Gastroesophageal sphincter (tissue), 4 donors: ENCODE data around the gene ARGLU1. TPM values are rescaled to one million over a fixed set of nuclear protein-coding genes. Genes with fewer than 3 reads are reported as not detected.

Experiments
- ATAC-seq: fragments of 150-250 bp; one replicate; pipeline ENCODE4 v1.9.1; 2016; ENCODE audit warnings: mild to moderate bottlenecking, moderate library complexity
- H3K27ac ChIP-seq, 4 donors: fragments of 200-600 bp; sonication (generic) in 3 of 4; 1 replicate in 3 of 4; 2 replicates in 1 of 4; pipeline ENCODE4 v1.5.1; 2016 to 2019
- H3K27me3 ChIP-seq: fragments of 200-600 bp; sonication (generic); one replicate; pipeline ENCODE4 v1.5.1; 2019
- H3K36me3 ChIP-seq, 2 donors: fragments of 200-600 bp; sonication (generic); one replicate each; pipeline ENCODE4 v1.5.1; 2019; ENCODE audit warnings: control low read depth in 1 of 2
- H3K4me1 ChIP-seq, 3 donors: fragments of 200-600 bp; sonication (generic); 1 replicate in 2 of 3; 2 replicates in 1 of 3; pipeline ENCODE4 v1.5.1; 2016 to 2019; ENCODE audit warnings: control low read depth in 2 of 3
- H3K4me3 ChIP-seq, 2 donors: fragments of 200-600 bp; sonication (generic); one replicate each; pipeline ENCODE4 v1.5.1; 2019; ENCODE audit warnings: mild to moderate bottlenecking in 1 of 2, moderate library complexity in 1 of 2
- H3K9me3 ChIP-seq, 3 donors: fragments of 200-600 bp; sonication (generic); one replicate each; pipeline ENCODE4 v1.5.1; 2017 to 2019; ENCODE audit warnings: control low read depth in 2 of 3
- CTCF ChIP-seq, 4 experiments: fragments of 200-600 bp in 2 of 4; fragments of 450-650 bp in 2 of 4; sonication (generic) in 1 of 4; IDR thresholded peaks; one replicate each; pipeline ENCODE4 v1.5.1; 2017 to 2019; ENCODE audit warnings: antibody characterized with exemption in 4 of 4, mild to moderate bottlenecking in 2 of 4, moderate library complexity in 2 of 4
- EP300 ChIP-seq: sonication (generic); formaldehyde crosslinking; IDR thresholded peaks from one replicate; pipeline ENCODE4 v1.6.1; 2017; ENCODE audit warnings: antibody characterized with exemption, mild to moderate bottlenecking
- POLR2A ChIP-seq, 2 donors: fragments of 450-650 bp; IDR thresholded peaks; one replicate each; pipeline ENCODE4 v1.6.1; 2017; ENCODE audit warnings: antibody characterized with exemption in 2 of 2, mild to moderate bottlenecking in 2 of 2, moderate library complexity in 1 of 2
- POLR2AphosphoS5 ChIP-seq: sonication (generic); formaldehyde crosslinking; IDR thresholded peaks from one replicate; pipeline ENCODE4 v1.6.1; 2017; ENCODE audit warnings: antibody characterized with exemption
- WGBS, 2 donors: methylation state at CpG; one replicate each; pipeline ENCODE4 v1.1.5; 2018; ENCODE audit warnings: low coverage in 1 of 2; 5-methylcytosine and 5-hydroxymethylcytosine counted together
- total RNA-seq, 4 donors: library from RNA; depleted of rRNA; stranded (reverse); fragments of >200 nt; gene quantifications; one replicate each; pipeline ENCODE4 v1.1.0, GENCODE V29; 2016

Gene ARGLU1
- total RNA-seq, 4 donors from 2014 or later: 25.5 to 140 (median 73.5) TPM

GRCh38 chr13:106522112-106522705, 45.7 kb downstream of the ARGLU1 start:
- H3K27ac ChIP-seq: no peak overlapping the region
- 88 to 92% methylated on average over 3 to 5 of the region's 5 CpGs for WGBS, 2 donors

DNA sequence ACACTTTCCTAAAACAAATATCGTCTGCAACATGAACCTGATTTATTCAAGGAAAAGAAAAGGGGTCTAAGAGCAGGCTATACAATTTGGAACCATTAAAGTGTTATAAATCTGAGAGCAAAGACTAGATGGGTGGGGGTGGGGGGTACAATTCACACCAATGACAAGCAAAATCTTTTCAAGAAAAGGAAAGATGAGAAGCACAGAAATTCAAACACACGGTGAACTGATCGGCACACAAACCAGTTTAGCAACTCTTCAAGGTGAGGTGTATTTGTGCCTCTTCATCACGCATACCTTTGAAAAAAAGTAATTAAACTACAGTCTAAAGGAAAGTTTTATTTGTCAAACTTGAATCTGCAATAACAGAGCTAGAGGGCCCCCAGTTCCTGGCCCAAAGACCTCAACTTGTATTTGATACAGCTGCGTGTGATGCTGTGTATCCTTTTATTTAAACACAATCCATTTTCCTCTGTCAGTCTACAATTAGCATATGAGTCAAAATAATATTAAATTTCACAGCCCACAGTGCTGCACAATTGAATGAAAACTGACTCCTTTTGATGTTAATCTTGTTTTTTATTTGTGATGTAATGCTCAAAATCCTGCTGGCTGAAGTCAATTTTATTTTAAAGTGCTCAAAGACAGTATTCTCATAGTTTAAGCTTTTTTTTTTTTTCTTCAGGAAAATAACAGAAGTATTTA, 46.7 kb downstream of the ARGLU1 start:
- WGBS, 2 donors: 71 to 76% methylated on average over 5 of the region's 5 CpGs
- no peaks in the 10 kb centered on the region for H3K36me3 ChIP-seq
- H3K4me3 ChIP-seq: no peak overlapping the region
- H3K4me1 ChIP-seq: peaks cover 0 to 46% (median under 1%) of the 10 kb centered on the region in 3 donors
- no peak overlapping the region for H3K27ac ChIP-seq
- ATAC-seq: no peak
- TF ChIP-seq POLR2AphosphoS5 (no peak), CTCF (IDR thresholded peaks at IDR 0.05) (no peak), POLR2A (IDR thresholded peaks at IDR 0.05) (no peak), EP300 (no peak)
- H3K27me3 ChIP-seq: no peaks in the 10 kb centered on the region
- H3K9me3 ChIP-seq: no peaks in the 10 kb centered on the region

More at GRCh38 chr13:106522112-106522705, 45.7 kb downstream of the ARGLU1 start:
- peaks cover 0 to 39% (median 0%) of the 10 kb centered on the region in 3 donors for H3K4me1 ChIP-seq
- H3K9me3 ChIP-seq: no peaks in the 10 kb centered on the region
- H3K36me3 ChIP-seq: no peaks in the 10 kb centered on the region
- no peak for ATAC-seq
- no peak for TF ChIP-seq POLR2A (IDR thresholded peaks at IDR 0.05)
- no peak for TF ChIP-seq POLR2AphosphoS5
- TF ChIP-seq CTCF (IDR thresholded peaks at IDR 0.05): no peak
- TF ChIP-seq EP300: no peak
- H3K27me3 ChIP-seq: no peaks in the 10 kb centered on the region
- H3K4me3 ChIP-seq: no peak overlapping the region

GRCh38 chr13:106520251-106521054, 47.5 kb downstream of the ARGLU1 start:
- no peaks in the 10 kb centered on the region for H3K27me3 ChIP-seq
- TF ChIP-seq POLR2A (IDR thresholded peaks at IDR 0.05) (no peak), CTCF (IDR thresholded peaks at IDR 0.05) (peak; percentile 16 to 52 (median 36))
- H3K9me3 ChIP-seq: no peaks in the 10 kb centered on the region
- 49 to 65% methylated on average over 8 to 11 of the region's 12 CpGs for WGBS, 2 donors
- peaks cover 0 to 52% (median 3%) of the 10 kb centered on the region in 3 donors for H3K4me1 ChIP-seq
- no peak overlapping the region for H3K4me3 ChIP-seq
- no peak for ATAC-seq
- no peak overlapping the region for H3K27ac ChIP-seq
- H3K36me3 ChIP-seq: no peaks in the 10 kb centered on the region

GRCh38 chr13:106518512-106518911, 49.4 kb downstream of the ARGLU1 start:
- no peak overlapping the region for H3K27ac ChIP-seq
- TF ChIP-seq POLR2A (IDR thresholded peaks at IDR 0.05): no peak
- no peak for TF ChIP-seq EP300
- TF ChIP-seq CTCF (IDR thresholded peaks at IDR 0.05): no peak
- no peak for TF ChIP-seq POLR2AphosphoS5
- peaks cover 2 to 66% (median 3%) of the 10 kb centered on the region in 3 donors for H3K4me1 ChIP-seq
- no peaks in the 10 kb centered on the region for H3K27me3 ChIP-seq
- no peaks in the 10 kb centered on the region for H3K9me3 ChIP-seq
- WGBS, 2 donors: 94 to 96% methylated on average over 5 to 11 of the region's 11 CpGs
- no peak for ATAC-seq
- H3K36me3 ChIP-seq: no peaks in the 10 kb centered on the region
- no peak overlapping the region for H3K4me3 ChIP-seq
